Right lobe of liver (tissue), 6 donors: ENCODE results near the gene ZBTB25. TPM values are rescaled to one million over a fixed set of nuclear protein-coding genes. Genes with fewer than 3 reads are reported as not detected.

Experiments
- ATAC-seq, 4 donors: fragments of 200-7000 bp; cut with Tn5 transposase; one replicate each; pipeline ENCODE4 v1.9.1; 2020; ENCODE audit warnings: mild to moderate bottlenecking in 4 of 4, moderate library complexity in 4 of 4
- DNase-seq, 3 donors: peaks; one replicate each; pipeline ENCODE4 v3.0.0-alpha.2; 2020
- H3K27ac ChIP-seq, 3 donors: fragments of 200-600 bp; one replicate each; pipeline ENCODE4 v1.8.0; 2022
- H3K27me3 ChIP-seq, 2 donors: fragments of 200-600 bp; one replicate each; pipeline ENCODE4 v1.8.0; 2022
- H3K36me3 ChIP-seq, 4 donors: fragments of 200-600 bp; sonication (generic) in 1 of 4; one replicate each; pipeline versions ENCODE4 v1.5.1 to v1.8.0; 2017 to 2022; ENCODE audit warnings: control low read depth in 1 of 4
- H3K4me1 ChIP-seq, 4 donors: fragments of 200-600 bp; sonication (generic) in 1 of 4; one replicate each; pipeline versions ENCODE4 v1.5.1 to v1.8.0; 2017 to 2022; ENCODE audit warnings: control low read depth in 1 of 4
- H3K4me3 ChIP-seq, 3 donors: fragments of 200-600 bp; one replicate each; pipeline ENCODE4 v1.8.0; 2022
- H3K9me3 ChIP-seq, 4 donors: fragments of 200-600 bp; sonication (generic) in 1 of 4; one replicate each; pipeline versions ENCODE4 v1.5.1 to v1.8.0; 2017 to 2022; ENCODE audit warnings: control low read depth in 1 of 4
- POLR2A ChIP-seq: fragments of 450-650 bp; IDR thresholded peaks from one replicate; pipeline ENCODE4 v1.6.1; 2017; ENCODE audit warnings: antibody characterized with exemption, mild to moderate bottlenecking
- WGBS: methylation state at CpG from one replicate; pipeline ENCODE4 v1.1.6; 2018; ENCODE audit warnings: low coverage, low lambda C conversion rate; ENCODE audit not compliant: insufficient coverage; ENCODE audit errors: missing lambda C conversion rate; 5-methylcytosine and 5-hydroxymethylcytosine counted together
- intact Hi-C, 2 donors: fragments of 100-400 bp; cut with DNase I; formaldehyde crosslinking; loops; one replicate each; pipeline versions ENCODE4 v1.11.2 to v1.14.1; 2022
- total RNA-seq, 6 experiments: library from RNA; depleted of rRNA in 2 of 6; stranded (reverse); fragments of >200 nt in 2 of 6; fragmentation: NEBNext Ultra II Directional in 3 of 6; extraction: Animal tissue kit (Norgen Biotek cat#: 25700) in 3 of 6; gene quantifications; one replicate each; pipeline versions ENCODE4 v1.1.0 to v1.2.4, GENCODE V29; 2016 to 2023
- TF ChIP-seq, protein P1 (sequence below), 4 donors: fragments of 200-600 bp in 3 of 4; fragments of 450-650 bp in 1 of 4; IDR thresholded peaks; one replicate each; pipeline versions ENCODE4 v1.5.1 to v1.8.0; 2016 to 2022; ENCODE audit warnings: antibody characterized with exemption in 4 of 4, mild to moderate bottlenecking in 2 of 4
- donor health status: DM: no; HTN: yes; CAD: no.
- donor health status: DM: no; HTN: no; CAD: no.
- donor health status: DM: no; HTN: no; CAD: no.
- donor health status: DM: no; HTN: yes; CAD: no.
- donor health status: DM: no; HTN: yes; CAD: no.

The ZBTB25 gene
- total RNA-seq, 6 experiments from 2014 or later, result 5.5 to 6.2 (median 5.7) TPM

GRCh38 chr14:64541261-64541971, 37.8 kb upstream of the ZBTB25 start:
- TF ChIP-seq, protein P1, sequence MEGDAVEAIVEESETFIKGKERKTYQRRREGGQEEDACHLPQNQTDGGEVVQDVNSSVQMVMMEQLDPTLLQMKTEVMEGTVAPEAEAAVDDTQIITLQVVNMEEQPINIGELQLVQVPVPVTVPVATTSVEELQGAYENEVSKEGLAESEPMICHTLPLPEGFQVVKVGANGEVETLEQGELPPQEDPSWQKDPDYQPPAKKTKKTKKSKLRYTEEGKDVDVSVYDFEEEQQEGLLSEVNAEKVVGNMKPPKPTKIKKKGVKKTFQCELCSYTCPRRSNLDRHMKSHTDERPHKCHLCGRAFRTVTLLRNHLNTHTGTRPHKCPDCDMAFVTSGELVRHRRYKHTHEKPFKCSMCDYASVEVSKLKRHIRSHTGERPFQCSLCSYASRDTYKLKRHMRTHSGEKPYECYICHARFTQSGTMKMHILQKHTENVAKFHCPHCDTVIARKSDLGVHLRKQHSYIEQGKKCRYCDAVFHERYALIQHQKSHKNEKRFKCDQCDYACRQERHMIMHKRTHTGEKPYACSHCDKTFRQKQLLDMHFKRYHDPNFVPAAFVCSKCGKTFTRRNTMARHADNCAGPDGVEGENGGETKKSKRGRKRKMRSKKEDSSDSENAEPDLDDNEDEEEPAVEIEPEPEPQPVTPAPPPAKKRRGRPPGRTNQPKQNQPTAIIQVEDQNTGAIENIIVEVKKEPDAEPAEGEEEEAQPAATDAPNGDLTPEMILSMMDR (IDR thresholded peaks at IDR 0.05), result no peak
- TF ChIP-seq POLR2A, result no peak
- H3K27me3 ChIP-seq, result peaks cover 0 to 9% of the 10 kb centered on the region in 2 donors
- peak overlapping the region in 2 of 3 donors; percentile 8 to 19 for H3K4me3 ChIP-seq
- H3K4me1 ChIP-seq, result peaks cover 0 to 4% (median 0%) of the 10 kb centered on the region in 4 donors
- no peaks in the 10 kb centered on the region for H3K9me3 ChIP-seq
- WGBS, result 60% methylated on average over 1 of the region's 73 CpGs
- DNase-seq (peak; percentile 27 to 58 (median 50)), ATAC-seq (no peak)
- no peak overlapping the region for H3K27ac ChIP-seq
- intact Hi-C loops, result no loop called here
- no peaks in the 10 kb centered on the region for H3K36me3 ChIP-seq

- Histone ChIP-seq H3K4me1 (peaks cover 0 to 4% (median 0%) of the 10 kb centered on the region in 4 donors), H3K27me3 (peaks cover 0 to 9% of the 10 kb centered on the region in 2 donors), H3K9me3 (no peaks in the 10 kb centered on the region), H3K36me3 (no peaks in the 10 kb centered on the region), H3K4me3 (peak within 1 kb of the TSS; percentile 22 to 67 (median 57)), H3K27ac (peak within 1 kb of the TSS; percentile 18 to 63 (median 59))
- intact Hi-C loops, result no loop called here
- DNase-seq, result peak; percentile 99
- WGBS, result 8% methylated on average over 59 of the region's 79 CpGs
- ATAC-seq, result peak; percentile 95 to 98 (median 96)
- TF ChIP-seq POLR2A, result peak; percentile 97
- TF ChIP-seq, protein P1 (IDR thresholded peaks at IDR 0.05), result peak; percentile 82 to 95 (median 86)
Measured at GRCh38 chr14:64540208-64541202, 36.9 kb upstream of the ZBTB25 start, which contains the start of gene HSPA2. Gene HSPA2, plus strand, starts transcription at chr14:64540741. Its CDS starts 109 bp downstream, at chr14:64540850.

DNA sequence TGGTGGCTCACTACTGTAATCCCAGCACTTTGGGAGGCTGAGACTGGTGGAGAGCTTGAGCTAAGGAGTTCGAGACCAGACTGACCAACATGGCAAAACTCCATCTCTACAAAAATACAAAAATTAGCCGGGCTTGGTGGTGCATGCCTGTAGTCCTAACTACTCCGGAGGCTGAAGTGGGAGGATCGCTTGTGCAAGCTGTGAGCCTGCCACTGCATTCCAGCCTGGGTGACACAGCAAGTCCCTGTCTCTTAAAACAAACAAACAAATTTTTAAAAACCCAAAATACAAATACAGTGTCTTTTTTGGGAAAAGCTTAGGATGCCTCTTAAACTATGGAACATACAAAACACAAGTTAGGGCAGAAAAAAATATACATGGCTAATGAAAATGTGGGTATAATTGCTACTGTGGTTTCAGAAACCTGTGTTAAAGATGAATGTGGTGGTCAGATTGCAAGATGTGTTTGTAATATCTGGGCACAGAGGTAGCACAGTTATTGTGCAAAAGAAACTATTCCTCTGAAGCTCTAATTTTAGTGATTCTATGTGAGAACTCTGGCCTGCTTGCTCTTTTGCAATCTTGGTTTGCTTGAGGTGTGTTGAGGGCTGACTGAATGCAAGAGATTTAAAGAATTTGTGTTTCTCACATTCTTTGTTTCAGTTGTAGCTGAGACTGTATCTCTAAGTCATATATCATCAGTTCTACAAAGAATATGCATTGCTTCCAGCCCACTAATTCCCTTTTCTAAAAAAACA, 33.0 kb upstream of the ZBTB25 start:
- Histone ChIP-seq H3K4me1 (peaks cover 0 to 4% (median 0%) of the 10 kb centered on the region in 4 donors), H3K4me3 (no peak overlapping the region), H3K36me3 (no peaks in the 10 kb centered on the region), H3K27me3 (peaks cover 0 to 6% of the 10 kb centered on the region in 2 donors), H3K9me3 (no peaks in the 10 kb centered on the region), H3K27ac (no peak overlapping the region)
- WGBS, result 78% methylated on average over 4 of the region's 4 CpGs
- TF ChIP-seq, protein P1 (IDR thresholded peaks at IDR 0.05), result no peak
- DNase-seq (no peak), ATAC-seq (no peak)
- intact Hi-C loops, result no loop called here

DNA sequence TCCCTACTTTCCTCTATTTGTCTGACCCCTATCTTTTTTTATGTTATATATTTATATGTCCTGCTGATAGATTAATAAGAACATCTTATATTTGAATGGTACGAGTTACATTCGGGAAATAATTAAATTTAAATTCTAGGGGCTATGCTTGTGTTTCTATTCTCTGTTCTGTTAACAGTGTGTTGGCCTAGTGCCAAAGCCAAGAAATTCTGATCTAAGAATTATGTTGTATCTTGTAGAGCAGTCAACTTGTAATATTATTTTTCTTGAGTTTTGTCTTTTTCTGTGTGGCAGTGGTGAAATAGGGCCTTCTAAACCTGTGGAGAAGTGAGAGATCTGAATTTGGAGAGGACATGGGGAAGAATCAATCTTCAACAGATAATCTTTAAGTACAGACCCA, 27.9 kb upstream of the ZBTB25 start:
- Histone ChIP-seq H3K27me3 (no peaks in the 10 kb centered on the region), H3K4me3 (no peak overlapping the region), H3K27ac (no peak overlapping the region), H3K4me1 (no peaks in the 10 kb centered on the region), H3K36me3 (no peaks in the 10 kb centered on the region), H3K9me3 (no peaks in the 10 kb centered on the region)
- intact Hi-C loops, result no loop called here
- WGBS, result 78% methylated on average over 2 of the region's 2 CpGs
- TF ChIP-seq, protein P1 (IDR thresholded peaks at IDR 0.05), result no peak
- no peak for TF ChIP-seq POLR2A
- no peak for ATAC-seq
- no peak for DNase-seq
